A549 treated with RU486 at 1 μM for 4 hours (cell line): ENCODE results near the gene SPACDR. TPM values are rescaled to one million over a fixed set of nuclear protein-coding genes. Genes with fewer than 3 reads are reported as not detected.

ENCODE experiments used
- total RNA-seq: library from RNA; stranded (reverse); fragments of 200-300 nt; extraction: Qiagen RNA extraction; gene quantifications from 5 replicates; pipeline ENCODE4 v1.2.3, GENCODE V29; 2022; ENCODE audit warnings: low read depth

Gene SPACDR, protein sequence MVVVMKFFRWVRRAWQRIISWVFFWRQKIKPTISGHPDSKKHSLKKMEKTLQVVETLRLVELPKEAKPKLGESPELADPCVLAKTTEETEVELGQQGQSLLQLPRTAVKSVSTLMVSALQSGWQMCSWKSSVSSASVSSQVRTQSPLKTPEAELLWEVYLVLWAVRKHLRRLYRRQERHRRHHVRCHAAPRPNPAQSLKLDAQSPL
- 0.21 to 0.98 TPM (median 0.66 TPM) in 5 replicates for total RNA-seq

DNA sequence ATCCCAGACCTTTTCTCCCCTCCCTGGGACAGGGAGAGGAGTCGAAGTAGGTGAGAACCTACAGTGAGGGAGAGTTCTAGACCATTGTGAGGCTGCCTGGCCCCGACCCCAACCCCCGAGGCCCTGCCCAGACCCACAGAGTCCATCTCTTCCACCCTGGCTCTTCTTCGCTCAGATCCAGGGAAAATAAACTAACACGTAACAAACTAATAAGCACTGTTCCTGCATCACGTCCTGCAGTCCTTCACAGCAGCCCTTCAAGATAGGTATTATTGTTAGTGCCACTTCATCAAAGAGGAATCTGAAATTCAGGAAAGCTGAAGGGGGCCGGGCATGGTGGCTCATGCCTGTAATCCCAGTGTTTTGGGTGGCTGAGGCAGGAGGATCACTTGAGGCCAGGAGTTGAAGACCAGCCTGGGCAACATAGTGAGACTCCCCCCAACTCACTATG, at the start of gene SPACDR:
SPACDR (minus strand) TSS at position 51 of the 451 bp plus-strand sequence. CDS start 235 bp downstream, outside the sequence.

DNA sequence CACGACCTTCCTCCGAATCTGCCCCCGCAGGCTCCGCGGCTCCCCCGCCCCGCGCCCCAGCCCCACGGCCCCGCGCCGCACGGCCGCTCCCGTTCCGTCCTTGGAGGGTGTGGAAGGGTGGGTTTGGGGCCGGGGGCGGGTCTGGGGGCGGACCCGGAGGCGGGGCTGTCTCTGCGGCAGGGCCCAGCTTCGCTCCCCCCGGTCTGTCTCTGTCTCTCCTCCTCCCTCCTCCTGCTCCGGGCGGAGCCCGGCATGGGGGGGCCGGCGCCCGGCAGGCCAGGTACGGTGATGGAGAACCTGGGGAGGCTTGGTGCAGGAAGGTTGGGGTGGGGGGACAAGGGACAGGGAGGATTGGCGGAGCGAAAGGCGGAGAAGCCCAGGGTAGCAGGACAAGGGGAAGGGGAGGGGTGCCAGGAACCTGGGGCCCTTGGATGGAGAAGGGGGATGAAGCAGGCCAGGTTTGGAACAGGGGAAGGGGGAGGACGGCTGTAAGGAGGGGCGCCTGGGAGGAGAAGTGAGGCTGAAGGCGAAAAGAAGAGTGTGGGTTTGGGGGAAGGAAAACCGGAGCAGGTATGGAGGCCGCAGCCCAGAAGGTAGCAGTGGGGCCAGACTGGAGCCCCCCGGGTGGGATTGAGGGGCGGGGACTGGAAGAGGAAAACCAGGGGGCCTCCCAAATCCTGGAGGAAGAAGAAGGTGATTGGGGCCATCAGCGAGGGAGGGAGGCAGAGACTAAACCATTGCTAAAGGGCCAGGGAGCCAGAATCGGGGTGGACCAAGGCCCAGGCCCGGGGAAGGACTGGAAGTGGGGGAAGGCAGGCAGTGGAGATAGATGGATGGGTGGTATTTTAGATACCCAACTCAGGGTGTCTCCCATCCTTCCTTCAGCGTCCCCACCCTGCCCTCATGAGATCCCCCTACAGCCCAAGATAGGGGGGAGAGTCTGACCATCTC, 19.9 kb upstream of the SPACDR start, which contains the start of gene NYAP1:
NYAP1 (plus strand) TSS at position 206 of the 951 bp plus-strand sequence. CDS start 1,385 bp downstream, outside the sequence.

DNA sequence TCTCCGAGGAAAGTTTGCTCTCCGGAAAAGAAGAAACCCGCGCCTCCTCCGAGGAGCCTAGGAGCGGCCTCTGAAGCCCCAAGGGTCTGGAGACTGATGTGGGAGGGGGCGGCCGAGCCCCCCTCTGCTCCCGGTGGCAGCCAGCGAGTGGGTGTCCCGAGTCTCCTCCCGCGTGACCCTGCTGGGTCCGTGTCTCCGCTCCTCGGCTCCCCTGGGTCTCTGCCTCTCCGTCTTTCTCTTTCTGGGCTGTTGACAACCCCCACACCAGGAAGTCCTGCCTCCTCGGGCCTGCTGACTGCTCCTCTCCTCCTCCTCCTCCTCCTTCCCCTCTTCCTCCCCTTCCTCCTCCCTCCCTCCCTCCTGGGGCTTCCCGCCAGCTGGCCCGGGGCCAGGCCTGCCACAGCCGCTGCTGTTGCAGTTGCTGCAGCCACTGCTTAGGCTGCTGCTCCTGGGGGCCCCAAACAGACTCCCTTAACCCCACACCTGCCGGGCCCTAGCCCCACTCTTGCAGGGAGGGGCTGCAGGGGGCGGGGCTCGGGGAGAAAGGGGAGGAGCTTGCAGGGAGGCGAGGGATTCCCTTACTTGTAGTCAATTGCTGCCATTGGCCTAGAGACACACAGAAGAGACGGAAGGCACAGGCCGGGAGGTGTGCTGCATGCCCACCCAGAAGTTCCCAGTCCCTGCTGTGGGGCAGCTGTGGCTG, 15.0 kb upstream of the SPACDR start, which contains the start of gene TSC22D4:
TSC22D4 (minus strand) TSS at position 257 of the 703 bp plus-strand sequence. CDS start 1,176 bp downstream, outside the sequence.

DNA sequence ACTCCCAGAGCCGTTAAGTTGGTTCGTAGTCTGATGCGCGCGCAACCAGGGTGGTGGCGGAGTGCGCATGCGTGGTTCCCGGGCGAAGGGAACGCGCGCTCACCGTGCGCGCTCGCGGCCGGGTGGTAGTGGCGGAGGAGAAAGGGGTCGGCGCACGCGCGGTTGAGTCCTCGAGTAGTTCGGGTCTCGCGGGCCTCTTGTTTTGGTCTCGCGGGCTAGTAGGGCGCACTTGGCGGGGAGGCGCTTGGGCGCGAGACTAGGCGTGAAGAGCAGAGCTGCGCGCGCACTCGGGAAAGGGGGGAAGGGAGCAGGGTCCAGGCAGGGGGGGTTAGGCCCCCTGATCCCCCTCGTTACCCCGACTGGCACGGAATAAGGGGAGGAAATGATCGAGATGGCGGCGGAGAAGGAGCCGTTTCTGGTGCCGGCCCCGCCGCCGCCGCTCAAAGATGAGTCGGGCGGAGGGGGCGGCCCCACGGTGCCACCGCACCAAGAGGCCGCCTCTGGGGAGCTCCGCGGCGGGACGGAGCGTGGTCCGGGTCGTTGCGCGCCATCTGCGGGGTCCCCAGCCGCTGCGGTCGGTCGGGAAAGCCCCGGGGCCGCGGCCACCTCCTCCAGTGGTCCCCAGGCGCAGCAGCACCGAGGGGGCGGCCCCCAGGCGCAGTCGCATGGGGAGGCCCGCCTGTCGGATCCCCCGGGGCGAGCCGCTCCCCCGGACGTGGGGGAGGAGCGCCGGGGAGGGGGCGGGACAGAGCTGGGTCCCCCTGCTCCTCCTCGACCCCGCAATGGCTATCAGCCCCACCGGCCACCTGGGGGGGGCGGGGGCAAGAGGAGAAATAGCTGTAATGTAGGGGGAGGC, 34.2 kb downstream of the SPACDR start, which contains the start of gene MEPCE:
MEPCE (plus strand) TSS at position 195 of the 856 bp plus-strand sequence; CDS start at position 383, 188 bp downstream.

DNA sequence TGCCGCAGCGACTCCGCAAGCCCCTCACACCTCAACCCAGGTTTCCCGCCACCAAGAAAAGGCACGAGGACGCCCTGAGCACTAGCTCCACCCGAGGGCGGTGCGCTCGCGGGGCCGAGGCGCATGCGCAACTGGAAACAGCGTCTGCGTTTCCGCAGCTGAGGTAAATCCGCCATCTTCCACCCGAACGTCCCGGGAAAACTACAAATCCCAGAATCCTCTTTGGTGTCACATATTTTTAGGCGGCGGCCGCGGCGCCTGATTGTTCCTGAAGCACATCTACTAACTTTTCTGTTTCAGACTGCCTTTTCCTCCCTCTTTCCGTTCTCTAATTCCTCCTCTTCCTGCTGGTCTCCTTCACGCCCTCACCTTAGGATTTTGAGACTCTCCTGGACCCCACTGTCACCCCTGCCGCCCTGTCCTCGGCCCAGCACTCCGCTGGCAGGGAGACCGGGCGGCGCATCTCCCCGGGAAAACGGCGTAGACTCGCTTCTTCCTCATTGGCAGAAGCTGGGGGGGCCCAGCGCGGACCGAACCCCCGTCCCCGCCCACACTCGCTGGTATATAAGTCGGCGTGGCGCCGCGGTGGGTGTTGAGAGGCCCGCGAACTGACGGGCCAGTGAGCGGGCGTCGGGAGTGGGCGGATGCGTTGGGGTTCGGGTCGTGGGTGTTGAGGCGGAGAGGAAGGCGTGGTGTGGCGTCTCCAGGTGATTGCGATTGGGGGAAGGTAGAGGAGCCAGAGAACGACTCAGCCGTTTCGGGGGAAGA, 35.7 kb downstream of the SPACDR start, which contains the start of gene ZCWPW1:
ZCWPW1 (minus strand) TSS at position 505 of the 768 bp plus-strand sequence. CDS start 8,054 bp downstream, outside the sequence.

Other genes with a start within 250 kb of the SPACDR start
- not detected in 5 replicates for gene PVRIG, start 244.3 kb downstream of the SPACDR start, total RNA-seq
- gene SPDYE3, start 156.6 kb downstream of the SPACDR start, total RNA-seq: not detected in 5 replicates
- gene PILRB, start 106.1 kb downstream of the SPACDR start, total RNA-seq: 17.3 to 30.3 TPM (median 27.1 TPM) in 5 replicates
- 3.3 to 6.0 TPM (median 5.8 TPM) in 5 replicates for gene PILRA, start 90.8 kb downstream of the SPACDR start, total RNA-seq
- 0.85 to 2.2 TPM (median 1.3 TPM) in 5 replicates for gene ZCWPW1, start 35.6 kb downstream of the SPACDR start, total RNA-seq
- gene MEPCE, start 34.4 kb downstream of the SPACDR start, total RNA-seq: 37.3 to 48.6 TPM (median 43.9 TPM) in 5 replicates
- 34.7 to 61.6 TPM (median 57.5 TPM) in 5 replicates for gene PPP1R35, start 27.8 kb downstream of the SPACDR start, total RNA-seq
- gene TSC22D4, start 15.0 kb upstream of the SPACDR start, total RNA-seq: 27.2 to 39.5 TPM (median 29.3 TPM) in 5 replicates
- 0.64 to 1.6 TPM (median 1.2 TPM) in 5 replicates for gene NYAP1, start 19.7 kb upstream of the SPACDR start, total RNA-seq
- gene AGFG2, start 74.9 kb upstream of the SPACDR start, total RNA-seq: 9.7 to 15.0 TPM (median 14.0 TPM) in 5 replicates
- gene SAP25, start 109.6 kb upstream of the SPACDR start, total RNA-seq: 0.42 to 0.76 TPM (median 0.55 TPM) in 3 of 5 replicates, not detected in the others
- gene LRCH4, start 121.9 kb upstream of the SPACDR start, total RNA-seq: 8.9 to 16.3 TPM (median 13.9 TPM) in 5 replicates
- gene FBXO24, start 122.1 kb upstream of the SPACDR start, total RNA-seq: 0.21 to 0.27 TPM (median 0.27 TPM) in 3 of 5 replicates, not detected in the others
- gene PCOLCE, start 138.1 kb upstream of the SPACDR start, total RNA-seq: 6.7 to 10.7 TPM (median 9.0 TPM) in 5 replicates
- 14.6 to 22.8 TPM (median 18.4 TPM) in 5 replicates for gene MOSPD3, start 148.3 kb upstream of the SPACDR start, total RNA-seq
- 2.0 to 3.3 TPM (median 3.0 TPM) in 5 replicates for gene TFR2, start 177.3 kb upstream of the SPACDR start, total RNA-seq
- gene ACTL6B, start 192.2 kb upstream of the SPACDR start, total RNA-seq: not detected in 5 replicates
- 163 to 268 TPM (median 240 TPM) in 5 replicates for gene GNB2, start 209.5 kb upstream of the SPACDR start, total RNA-seq
- 13.1 to 21.3 TPM (median 18.9 TPM) in 5 replicates for gene GIGYF1, start 230.0 kb upstream of the SPACDR start, total RNA-seq
- gene POP7, start 241.9 kb upstream of the SPACDR start, total RNA-seq: 77.8 to 102 TPM (median 101 TPM) in 5 replicates